GM12892 (cell line): ENCODE measurements around the gene PRKCQ.

Experiments
- POLR2A ChIP-seq: IDR thresholded peaks from 2 replicates; pipeline ENCODE4 v1.6.1; 2011; ENCODE audit warnings: low read depth, low read length, control low read depth
- POLR2AphosphoS5 ChIP-seq: IDR thresholded peaks from 2 replicates; pipeline ENCODE4 v1.6.1; 2011; ENCODE audit warnings: low read depth, low read length, control low read depth
- TAF1 ChIP-seq: IDR thresholded peaks from 2 replicates; pipeline ENCODE4 v1.6.1; 2011; ENCODE audit warnings: low read depth, mild to moderate bottlenecking, control low read depth, low read length, borderline replicate concordance

GRCh38 chr10:6578795-6579182 lies 1.3 kb downstream of the PRKCQ start:
- TF ChIP-seq POLR2AphosphoS5 (no peak), POLR2A (no peak), TAF1 (no peak)
